CD8-positive, alpha-beta memory T cell (primary cell): ENCODE measurements around the gene TPP2. TPM values are rescaled to one million over a fixed set of nuclear protein-coding genes. Genes with fewer than 3 reads are reported as not detected.

Experiments used
- CTCF ChIA-PET: fragments of 350-600 bp; sonication (Branson Sonifier 250); formaldehyde crosslinking; loops from one replicate; lab custom pipeline; 2021; ENCODE audit warnings: antibody characterized with exemption; lab: Charles Lee
- POLR2A ChIA-PET: fragments of 350-600 bp; sonication (Branson Sonifier 250); formaldehyde crosslinking; loops from one replicate; lab custom pipeline; 2021; ENCODE audit warnings: antibody characterized with exemption; lab: Charles Lee
- DNase-seq, 5 donors: peaks; one replicate each; pipeline versions ENCODE4 v3.0.0 to v3.0.0-alpha.2; 2020 to 2022; ENCODE audit warnings: mixed read lengths in 1 of 5
- H3K27ac ChIP-seq: one replicate; pipeline ENCODE4 v1.7.0; 2013; ENCODE audit warnings: low read depth, mild to moderate bottlenecking, low read length, moderate library complexity
- H3K27me3 ChIP-seq: 2 replicates; pipeline ENCODE4 v1.7.0; 2013; ENCODE audit warnings: low read length, mild to moderate bottlenecking; ENCODE audit not compliant: insufficient read depth, poor library complexity, severe bottlenecking
- H3K36me3 ChIP-seq: 2 replicates; pipeline ENCODE4 v1.7.0; 2013; ENCODE audit warnings: mild to moderate bottlenecking, low read length, moderate library complexity; ENCODE audit not compliant: insufficient read depth
- H3K4me1 ChIP-seq: 2 replicates; pipeline ENCODE4 v1.7.0; 2013; ENCODE audit warnings: mild to moderate bottlenecking, low read length, moderate library complexity; ENCODE audit not compliant: insufficient read depth
- H3K4me3 ChIP-seq: 2 replicates; pipeline ENCODE4 v1.7.0; 2013; ENCODE audit warnings: mild to moderate bottlenecking, low read length
- H3K9me3 ChIP-seq: 2 replicates; pipeline ENCODE4 v1.7.0; 2013; ENCODE audit warnings: mild to moderate bottlenecking, low read length
- H3K27ac Mint-ChIP-seq, 8 donors: one replicate each; pipeline ENCODE4 v1.8.0; 2020 to 2021; ENCODE audit warnings: mixed read lengths in 8 of 8, mild to moderate bottlenecking in 6 of 8, inconsistent platforms in 3 of 8, moderate library complexity in 3 of 8
- H3K27me3 Mint-ChIP-seq, 2 donors: one replicate each; pipeline ENCODE4 v1.8.0; 2020 to 2021; ENCODE audit warnings: mixed read lengths in 2 of 2, mild to moderate bottlenecking in 1 of 2, moderate library complexity in 1 of 2
- H3K36me3 Mint-ChIP-seq, 3 donors: one replicate each; pipeline ENCODE4 v1.8.0; 2020 to 2021; ENCODE audit warnings: mixed read lengths in 3 of 3, inconsistent platforms in 1 of 3, mild to moderate bottlenecking in 1 of 3
- H3K4me1 Mint-ChIP-seq, 3 donors: one replicate each; pipeline ENCODE4 v1.8.0; 2020 to 2021; ENCODE audit warnings: mixed read lengths in 3 of 3, inconsistent platforms in 1 of 3, mild to moderate bottlenecking in 1 of 3
- H3K4me3 Mint-ChIP-seq, 7 donors: one replicate each; pipeline ENCODE4 v1.8.0; 2020 to 2021; ENCODE audit warnings: mixed read lengths in 7 of 7, mild to moderate bottlenecking in 6 of 7, moderate library complexity in 4 of 7, inconsistent platforms in 2 of 7
- H3K9me3 Mint-ChIP-seq, 5 donors: one replicate each; pipeline ENCODE4 v1.8.0; 2020 to 2022; ENCODE audit warnings: mixed read lengths in 5 of 5, mild to moderate bottlenecking in 3 of 5, moderate library complexity in 2 of 5, inconsistent platforms in 1 of 5
- polyA plus RNA-seq: library from polyadenylated mRNA; unstranded; fragments of 300-500 nt; fragmentation: Illumina TruSeq; gene quantifications from one replicate; pipeline ENCODE4 v1.2.3, GENCODE V29; 2021
- total RNA-seq, 2 experiments: library from RNA; stranded (reverse); gene quantifications; one replicate each; pipeline ENCODE4 v1.2.3, GENCODE V29; 2021

Gene TPP2
- total and polyA plus RNA-seq, 3 experiments from 2014 or later, result 63.5 to 77.7 (median 74.0) TPM

DNA sequence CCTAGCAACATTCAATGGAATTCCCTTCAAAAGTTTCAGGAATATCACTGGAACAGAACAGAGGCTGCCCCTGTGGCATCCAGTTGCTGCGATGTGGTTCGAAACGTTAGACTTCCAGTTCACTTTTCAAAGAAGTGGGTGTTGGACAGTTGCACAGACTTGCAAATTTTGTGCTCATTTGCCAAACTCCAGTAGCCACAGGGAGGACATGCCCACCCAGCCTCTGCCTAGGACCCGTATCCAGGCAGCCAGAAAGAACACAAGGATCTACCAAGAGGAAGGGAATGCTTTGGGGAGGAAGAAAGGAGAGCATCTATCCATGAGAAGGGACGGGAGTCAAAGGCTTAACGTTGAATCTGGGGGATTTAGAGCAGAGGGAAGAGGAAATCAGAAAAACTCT lies 98.2 kb downstream of the TPP2 start, which contains the start of gene METTL21C:
METTL21C (minus strand) TSS at position 108 of the 400 bp plus-strand sequence. CDS start 546 bp downstream, outside the sequence.
- peaks cover 0 to 8% (median 3%) of the 10 kb centered on the region in 3 donors for H3K36me3 Mint-ChIP-seq
- Histone ChIP-seq H3K36me3 (no peaks in the 10 kb centered on the region), H3K9me3 (no peaks in the 10 kb centered on the region), H3K4me3 (no peak within 1 kb of the TSS), H3K27me3 (peaks cover 3% of the 10 kb centered on the region), H3K4me1 (no peaks in the 10 kb centered on the region), H3K27ac (no peak within 1 kb of the TSS)
- H3K4me1 Mint-ChIP-seq, result no peaks in the 10 kb centered on the region
- peak within 1 kb of the TSS in 1 of 8 donors; percentile 30 for H3K27ac Mint-ChIP-seq
- POLR2A ChIA-PET, result no interaction called here
- H3K9me3 Mint-ChIP-seq, result peaks cover 0 to 11% (median 4%) of the 10 kb centered on the region in 5 donors
- peaks cover 24 to 61% of the 10 kb centered on the region in 2 donors for H3K27me3 Mint-ChIP-seq
- no peak within 1 kb of the TSS for H3K4me3 Mint-ChIP-seq
- DNase-seq, result no peak
- CTCF ChIA-PET, result no interaction called here

DNA sequence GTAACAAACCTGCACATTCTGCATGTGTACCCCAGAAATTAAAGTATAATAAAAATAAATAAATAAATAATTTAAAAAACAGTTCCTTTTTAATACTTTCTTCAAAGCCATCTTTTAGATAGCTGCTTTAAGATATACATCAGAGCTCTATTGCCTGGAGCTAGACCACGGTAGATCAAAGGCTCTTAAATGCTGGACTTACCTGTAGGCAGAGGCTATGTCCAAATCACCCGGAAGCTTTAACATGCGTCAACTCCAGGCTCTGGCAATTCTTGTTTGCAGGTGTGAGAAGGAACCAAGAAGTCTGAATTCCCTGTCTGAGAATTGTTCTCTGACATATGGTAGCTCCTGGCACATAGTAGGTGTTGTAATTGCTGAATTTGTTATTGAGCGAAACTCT lies 99.7 kb downstream of the TPP2 start:
- H3K4me1 Mint-ChIP-seq, result no peaks in the 10 kb centered on the region
- ChIA-PET CTCF (no interaction called here), POLR2A (no interaction called here)
- DNase-seq, result no peak
- peaks cover 0 to 8% (median 3%) of the 10 kb centered on the region in 3 donors for H3K36me3 Mint-ChIP-seq
- H3K9me3 Mint-ChIP-seq, result peaks cover 0 to 11% (median 4%) of the 10 kb centered on the region in 5 donors
- H3K4me3 Mint-ChIP-seq, result no peak overlapping the region
- Histone ChIP-seq H3K27ac (no peak overlapping the region), H3K4me3 (no peak overlapping the region), H3K9me3 (no peaks in the 10 kb centered on the region), H3K27me3 (peaks cover 3% of the 10 kb centered on the region), H3K36me3 (no peaks in the 10 kb centered on the region), H3K4me1 (no peaks in the 10 kb centered on the region)
- H3K27ac Mint-ChIP-seq, result no peak overlapping the region
- peaks cover 24 to 69% of the 10 kb centered on the region in 2 donors for H3K27me3 Mint-ChIP-seq

DNA sequence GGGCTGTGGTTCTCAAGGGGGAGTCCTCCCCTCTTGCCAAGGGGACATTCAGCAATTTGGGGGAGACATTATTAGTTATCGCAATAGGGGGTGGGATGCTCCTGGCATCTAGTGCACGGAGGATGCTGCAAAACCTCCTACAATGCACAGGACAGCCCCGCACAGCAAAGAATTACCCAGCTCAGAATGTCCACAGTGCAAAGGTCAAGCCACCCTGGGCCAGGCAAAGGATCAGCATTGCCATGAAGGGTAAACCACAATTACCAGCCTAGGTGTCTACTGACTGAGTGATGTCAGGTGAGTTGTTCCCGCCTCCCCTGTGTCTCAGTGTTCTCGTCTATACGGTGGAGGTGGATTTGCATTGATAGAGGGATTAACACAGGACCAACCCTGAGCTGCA lies 100.5 kb downstream of the TPP2 start:
- Histone ChIP-seq H3K27me3 (peaks cover 3% of the 10 kb centered on the region), H3K36me3 (no peaks in the 10 kb centered on the region), H3K4me3 (no peak overlapping the region), H3K4me1 (no peaks in the 10 kb centered on the region), H3K9me3 (no peaks in the 10 kb centered on the region), H3K27ac (no peak overlapping the region)
- Mint-ChIP-seq H3K9me3 (peaks cover 0 to 11% (median 4%) of the 10 kb centered on the region in 5 donors), H3K36me3 (peaks cover 0 to 8% (median 0%) of the 10 kb centered on the region in 3 donors), H3K4me1 (no peaks in the 10 kb centered on the region), H3K27me3 (peaks cover 21 to 65% of the 10 kb centered on the region in 2 donors), H3K4me3 (no peak overlapping the region), H3K27ac (no peak overlapping the region)
- POLR2A ChIA-PET, result no interaction called here
- CTCF ChIA-PET, result no interaction called here
- no peak for DNase-seq

DNA sequence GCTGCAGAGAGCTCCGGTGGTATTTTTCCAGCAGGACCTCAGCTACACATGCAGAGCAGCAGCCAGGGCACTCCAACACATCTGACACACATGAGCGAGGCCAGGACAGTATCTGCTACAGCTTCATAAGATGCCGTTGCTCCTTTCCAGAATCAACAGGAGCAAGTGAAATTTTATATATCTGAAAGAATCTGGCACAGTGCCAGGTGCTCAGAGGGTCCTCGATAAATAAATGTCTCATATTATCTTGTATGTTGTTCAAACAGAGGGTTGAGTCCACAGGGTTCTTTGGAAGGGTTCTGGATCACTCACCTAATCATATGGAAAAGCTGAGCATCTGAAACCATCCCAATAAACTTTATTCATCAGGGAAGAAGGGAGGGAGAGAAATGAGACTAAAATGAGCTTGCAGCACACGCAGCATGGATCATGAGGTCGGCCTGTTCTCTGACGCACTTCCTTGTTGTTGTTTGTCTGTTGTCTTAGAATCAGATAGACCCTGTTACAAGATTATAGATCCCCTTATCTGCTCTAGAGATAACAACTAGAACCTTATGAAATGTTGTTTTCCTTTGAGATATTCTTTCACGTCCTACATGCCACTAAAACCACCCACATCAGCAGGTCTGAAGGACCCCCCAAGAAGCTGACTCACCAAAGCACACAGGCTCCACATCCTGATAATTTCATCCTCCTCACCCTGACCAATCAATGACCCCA lies 101.3 kb downstream of the TPP2 start:
- peaks cover 17 to 58% of the 10 kb centered on the region in 2 donors for H3K27me3 Mint-ChIP-seq
- Histone ChIP-seq H3K4me1 (no peaks in the 10 kb centered on the region), H3K27me3 (peaks cover 3% of the 10 kb centered on the region), H3K9me3 (no peaks in the 10 kb centered on the region), H3K27ac (no peak overlapping the region), H3K36me3 (no peaks in the 10 kb centered on the region), H3K4me3 (no peak overlapping the region)
- H3K4me1 Mint-ChIP-seq, result no peaks in the 10 kb centered on the region
- H3K36me3 Mint-ChIP-seq, result peaks cover 0 to 8% (median 0%) of the 10 kb centered on the region in 3 donors
- no peak overlapping the region for H3K4me3 Mint-ChIP-seq
- peaks cover 0 to 11% (median 4%) of the 10 kb centered on the region in 5 donors for H3K9me3 Mint-ChIP-seq
- CTCF ChIA-PET, result no interaction called here
- H3K27ac Mint-ChIP-seq, result peak overlapping the region in 1 of 8 donors; percentile 1
- no peak for DNase-seq
- POLR2A ChIA-PET, result no interaction called here

DNA sequence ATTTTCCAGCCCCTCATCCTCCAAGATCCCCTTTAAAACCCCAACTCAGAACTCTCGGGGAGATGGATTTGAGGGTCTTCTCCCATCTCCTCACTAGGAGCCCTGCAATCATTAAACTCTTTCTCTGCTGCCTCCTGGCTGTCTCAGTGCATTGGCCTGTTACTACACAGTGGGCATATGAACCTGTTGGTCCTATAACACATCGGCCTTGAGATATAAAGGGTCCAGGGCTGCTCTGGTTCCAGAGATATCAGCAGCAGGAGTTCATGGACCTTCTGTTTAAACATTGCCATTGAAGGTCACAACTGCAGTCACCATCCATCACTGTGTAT lies 101.8 kb downstream of the TPP2 start:
- Histone ChIP-seq H3K4me1 (no peaks in the 10 kb centered on the region), H3K27ac (no peak overlapping the region), H3K27me3 (peaks cover 3% of the 10 kb centered on the region), H3K36me3 (no peaks in the 10 kb centered on the region), H3K9me3 (no peaks in the 10 kb centered on the region), H3K4me3 (no peak overlapping the region)
- Mint-ChIP-seq H3K4me1 (no peaks in the 10 kb centered on the region), H3K27me3 (peaks cover 17 to 55% of the 10 kb centered on the region in 2 donors), H3K36me3 (peaks cover 0 to 8% (median 0%) of the 10 kb centered on the region in 3 donors), H3K4me3 (no peak overlapping the region), H3K9me3 (peaks cover 0 to 11% (median 4%) of the 10 kb centered on the region in 5 donors), H3K27ac (no peak overlapping the region)
- ChIA-PET POLR2A (no interaction called here), CTCF (no interaction called here)
- no peak for DNase-seq

DNA sequence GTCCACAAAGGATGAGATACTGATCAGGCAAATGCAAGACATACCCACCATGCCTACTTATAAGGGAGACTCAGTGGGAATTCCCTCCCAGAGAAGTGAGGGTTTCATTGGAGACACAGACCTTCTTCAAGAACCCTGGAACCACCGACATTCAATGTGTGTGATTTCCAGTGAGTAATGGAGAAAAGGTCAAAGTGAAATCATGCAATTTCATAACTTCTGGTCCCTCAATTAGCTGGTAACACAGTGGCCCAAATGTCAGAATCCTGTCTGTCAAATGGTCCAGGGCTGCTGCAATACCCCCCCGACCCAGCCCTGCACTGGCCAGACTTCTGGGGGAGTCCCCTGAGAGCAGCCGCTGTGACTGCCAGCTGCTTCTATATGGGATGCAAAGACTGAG lies 102.7 kb downstream of the TPP2 start:
- Histone ChIP-seq H3K4me3 (no peak overlapping the region), H3K27me3 (peaks cover 3% of the 10 kb centered on the region), H3K4me1 (no peaks in the 10 kb centered on the region), H3K36me3 (no peaks in the 10 kb centered on the region), H3K9me3 (no peaks in the 10 kb centered on the region), H3K27ac (no peak overlapping the region)
- H3K4me3 Mint-ChIP-seq, result no peak overlapping the region
- H3K9me3 Mint-ChIP-seq, result peaks cover 0 to 11% (median 4%) of the 10 kb centered on the region in 5 donors
- no peak overlapping the region for H3K27ac Mint-ChIP-seq
- peaks cover 13 to 46% of the 10 kb centered on the region in 2 donors for H3K27me3 Mint-ChIP-seq
- no peak for DNase-seq
- ChIA-PET POLR2A (interaction anchor here (0.6 kb wide), 1 partner anchor 23 kb away, joined by 3 read pairs; no protein-coding TSS in a partner anchor), CTCF (no interaction called here)
- no peaks in the 10 kb centered on the region for H3K4me1 Mint-ChIP-seq
- H3K36me3 Mint-ChIP-seq, result peaks cover 0 to 8% (median 0%) of the 10 kb centered on the region in 3 donors

DNA sequence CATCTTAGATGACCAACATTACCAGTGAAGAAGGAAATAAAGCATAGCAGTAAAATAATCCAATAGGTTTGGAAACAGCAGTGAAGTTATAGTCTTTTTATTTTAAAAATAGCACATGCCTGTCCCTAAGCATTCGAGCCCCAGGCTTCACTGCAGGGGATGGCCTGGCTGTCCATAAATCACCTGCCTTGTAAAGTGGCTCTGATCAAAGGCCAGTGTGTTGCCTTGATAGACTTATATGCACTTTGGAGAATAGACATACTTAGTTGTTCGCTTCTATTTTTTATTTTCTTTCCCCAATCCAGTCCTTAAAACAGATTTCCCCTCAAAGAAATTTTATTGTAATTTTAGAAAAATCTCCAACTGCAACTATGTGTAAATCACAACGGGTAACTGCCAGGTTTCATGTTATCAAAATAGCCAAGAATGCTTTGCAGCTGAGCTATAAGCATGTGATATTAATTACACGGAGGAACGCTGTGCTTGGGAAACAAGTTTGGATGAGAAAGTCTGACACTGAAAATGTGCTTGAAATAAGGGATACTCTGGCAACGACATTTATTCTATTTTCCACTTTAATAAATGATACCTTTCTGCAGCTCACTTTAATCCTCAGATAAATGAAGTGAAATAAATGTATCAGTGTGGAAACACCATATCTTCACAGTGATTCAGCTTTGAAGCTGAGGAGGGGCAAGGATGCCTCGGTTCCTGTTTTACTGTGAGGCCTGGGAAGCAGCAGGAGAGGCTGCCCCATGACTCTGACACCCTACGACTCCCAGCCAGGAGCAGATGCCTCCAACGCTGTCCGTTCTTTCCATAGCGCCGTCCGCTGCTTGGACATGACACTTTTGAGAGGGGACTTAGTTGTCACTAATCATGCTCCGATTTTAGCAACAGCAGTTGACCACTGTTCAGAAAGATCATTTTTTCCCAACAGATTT lies 103.6 kb downstream of the TPP2 start:
- H3K4me3 ChIP-seq, result no peak overlapping the region
- H3K27ac ChIP-seq, result no peak overlapping the region
- H3K36me3 Mint-ChIP-seq, result peaks cover 0 to 8% (median 0%) of the 10 kb centered on the region in 3 donors
- H3K27me3 ChIP-seq, result peaks cover 3% of the 10 kb centered on the region
- no peaks in the 10 kb centered on the region for H3K4me1 Mint-ChIP-seq
- CTCF ChIA-PET, result interaction anchor here (1.4 kb wide), 1 partner anchor 16 kb away, joined by 3 read pairs; no protein-coding TSS in a partner anchor
- H3K9me3 ChIP-seq, result no peaks in the 10 kb centered on the region
- H3K4me1 ChIP-seq, result no peaks in the 10 kb centered on the region
- DNase-seq, result no peak
- H3K27me3 Mint-ChIP-seq, result peaks cover 9 to 42% of the 10 kb centered on the region in 2 donors
- no peaks in the 10 kb centered on the region for H3K36me3 ChIP-seq
- H3K4me3 Mint-ChIP-seq, result no peak overlapping the region
- POLR2A ChIA-PET, result no interaction called here
- no peak overlapping the region for H3K27ac Mint-ChIP-seq
- H3K9me3 Mint-ChIP-seq, result peaks cover 0 to 11% (median 4%) of the 10 kb centered on the region in 5 donors
